Panc1 (cell line): ENCODE results near the gene TMEM60. TPM values are rescaled to one million over a fixed set of nuclear protein-coding genes. Genes with fewer than 3 reads are reported as not detected.
"Not testable (repeated sequence)": the region's sequence is repeated elsewhere in the genome, so short reads cannot be mapped to it uniquely, and the experiment has no call there.

Source experiments
- ATAC-seq: fragments of 200-7000 bp; cut with Tn5 transposase; 2 replicates; pipeline ENCODE4 v1.9.1; 2020; ENCODE audit warnings: mild to moderate bottlenecking, moderate library complexity
- BruUV-seq: library from RNA; stranded (reverse); fragments of 400-500 nt; replicated peaks from 2 replicates; lab custom pipeline; 2021; lab: Mats Ljungman, UMichigan
- CTCF ChIA-PET: fragments of 300-600 bp; sonication (Branson Sonifier 250); formaldehyde crosslinking; loops from one replicate; lab custom pipeline; 2022; ENCODE audit warnings: antibody characterized with exemption; lab: Charles Lee
- POLR2A ChIA-PET: fragments of 300-600 bp; sonication (Branson Sonifier 250); formaldehyde crosslinking; loops from one replicate; lab custom pipeline; 2022; ENCODE audit warnings: antibody characterized with exemption; lab: Charles Lee
- DNase-seq: peaks from one replicate; pipeline ENCODE4 v3.0.0-alpha.2; 2010; ENCODE audit warnings: low read depth, low spot score
- H3K27ac ChIP-seq: 2 replicates; pipeline ENCODE4 v1.5.1; 2011; ENCODE audit warnings: mild to moderate bottlenecking, low read length, inconsistent platforms
- H3K27me3 ChIP-seq: fragments of 200-500 bp; sonication (Bioruptor generic); 2 replicates; pipeline ENCODE4 v1.6.0; 2014; ENCODE audit warnings: low read length, inconsistent platforms; ENCODE audit not compliant: control insufficient read depth, insufficient read depth
- H3K36me3 ChIP-seq: fragments of 200-500 bp; sonication (Bioruptor generic); 2 replicates; pipeline ENCODE4 v1.5.1; 2014; ENCODE audit warnings: inconsistent platforms, mild to moderate bottlenecking, low read length, moderate library complexity; ENCODE audit not compliant: control insufficient read depth, insufficient read depth
- H3K4me1 ChIP-seq: 2 replicates; pipeline ENCODE4 v1.5.1; 2011; ENCODE audit warnings: inconsistent platforms, mild to moderate bottlenecking, low read length, moderate library complexity; ENCODE audit not compliant: control insufficient read depth, insufficient read depth
- H3K4me3 ChIP-seq, 2 experiments: 2 replicates each; pipeline ENCODE4 v1.5.1; 2011 to 2012; ENCODE audit warnings: low read depth in 2 of 2, low read length in 2 of 2, mild to moderate bottlenecking in 2 of 2, inconsistent platforms in 1 of 2, moderate library complexity in 1 of 2
- H3K9me3 ChIP-seq: fragments of 200-500 bp; sonication (Bioruptor generic); 2 replicates; pipeline ENCODE4 v1.5.1; 2014; ENCODE audit warnings: low read depth, mild to moderate bottlenecking, inconsistent platforms, low read length, moderate library complexity; ENCODE audit not compliant: control insufficient read depth, insufficient read depth
- CTCF ChIP-seq: fragments of 450-650 bp; IDR thresholded peaks from 2 replicates; pipeline ENCODE4 v1.5.1; 2017; ENCODE audit warnings: mild to moderate bottlenecking
- POLR2AphosphoS5 ChIP-seq: IDR thresholded peaks from 2 replicates; pipeline ENCODE4 v1.6.1; 2012; ENCODE audit warnings: mild to moderate bottlenecking, low read depth, low read length, moderate library complexity
- REST ChIP-seq, 2 experiments: IDR thresholded peaks; 2 replicates each; pipeline ENCODE4 v1.6.1; 2011 to 2012; ENCODE audit warnings: low read depth in 2 of 2, control low read depth in 1 of 2, low read length in 1 of 2, mild to moderate bottlenecking in 1 of 2, moderate library complexity in 1 of 2; ENCODE audit not compliant: insufficient read depth in 1 of 2
- SIN3A ChIP-seq: IDR thresholded peaks from 2 replicates; pipeline ENCODE4 v1.6.1; 2012; ENCODE audit warnings: low read depth, mild to moderate bottlenecking, low read length, moderate library complexity, borderline replicate concordance; ENCODE audit not compliant: insufficient read depth
- TCF7L2 ChIP-seq: IDR thresholded peaks from 2 replicates; pipeline ENCODE4 v1.6.1; 2011; ENCODE audit warnings: mild to moderate bottlenecking, low read depth, low read length, inconsistent platforms
- in situ Hi-C: cut with HindIII; loops from 2 replicates; pipeline ENCODE4 v1.10.0; 2016; ENCODE audit warnings: low sequenced_read_pairs, low pct_unique_long_range_greater_than_20kb
- intact Hi-C: fragments of 100-400 bp; cut with micrococcal nuclease; formaldehyde crosslinking; loops from one replicate; pipeline ENCODE4 v1.10.0; 2022; ENCODE audit not compliant: unreplicated experiment
- total RNA-seq: library from RNA; stranded (reverse); gene quantifications from one replicate; pipeline ENCODE4 v1.2.1, GENCODE V29; 2021; ENCODE audit not compliant: unreplicated experiment

The TMEM60 gene
- total RNA-seq, 1 experiment from 2014 or later: 20.4 TPM

- TF ChIP-seq TCF7L2 (no peak), REST (IDR thresholded peaks at IDR 0.05; ENCODE audit: insufficient read depth in 1 of 2, low read depth in 2 of 2, low read length in 1 of 2) (no peak), CTCF (no peak), SIN3A (no peak), POLR2AphosphoS5 (no peak)
- intact Hi-C loops (no loop called here), in situ Hi-C loops (no loop called here)
- Histone ChIP-seq H3K27me3 (no peaks in the 10 kb centered on the region), H3K36me3 (no peaks in the 10 kb centered on the region), H3K4me3 (no peak overlapping the region), H3K4me1 (peaks cover 31% of the 10 kb centered on the region), H3K9me3 (no peaks in the 10 kb centered on the region), H3K27ac (peak overlapping the region; percentile 20; the same call in 1 of the 2 replicates)
- ATAC-seq (no peak), DNase-seq (no peak)
- no TSS peak for BruUV-seq
- ChIA-PET POLR2A (no interaction called here), CTCF (no interaction called here)
Measured at GRCh38 chr7:77837275-77837674, 39.0 kb upstream of the TMEM60 start.

- POLR2A ChIA-PET, ATAC-seq, BruUV-seq, H3K4me3 ChIP-seq, CTCF ChIA-PET, DNase-seq, H3K36me3 ChIP-seq, H3K27ac ChIP-seq, intact Hi-C loops, in situ Hi-C loops, H3K27me3 ChIP-seq, H3K9me3 ChIP-seq: not testable (repeated sequence)
- H3K4me1 ChIP-seq: peaks cover 33% of the 10 kb centered on the region
Measured at GRCh38 chr7:77836425-77836824, 38.2 kb upstream of the TMEM60 start.

- no peaks in the 10 kb centered on the region for H3K27me3 ChIP-seq
- ChIA-PET POLR2A (no interaction called here), CTCF (no interaction called here)
- intact Hi-C loops (no loop called here), in situ Hi-C loops (no loop called here)
- TF ChIP-seq POLR2AphosphoS5 (no peak), TCF7L2 (no peak), REST (IDR thresholded peaks at IDR 0.05; ENCODE audit: insufficient read depth in 1 of 2, low read depth in 2 of 2, low read length in 1 of 2) (no peak), CTCF (no peak), SIN3A (no peak)
- H3K4me1 ChIP-seq: peaks cover 33% of the 10 kb centered on the region
- DNase-seq: no peak
- H3K36me3 ChIP-seq: no peaks in the 10 kb centered on the region
- no TSS peak for BruUV-seq
- ATAC-seq: no peak
- peak overlapping the region; percentile 87 for H3K27ac ChIP-seq
- no peak overlapping the region for H3K4me3 ChIP-seq
- no peaks in the 10 kb centered on the region for H3K9me3 ChIP-seq
Measured at GRCh38 chr7:77833136-77833535, 34.9 kb upstream of the TMEM60 start.
